ENCODE data around the gene CD200R1.

Gene CD200R1

GRCh38 chr3:112897791-112898190, 77.1 kb downstream of the CD200R1 start:
- no peak overlapping the region for H3K9ac ChIP-seq (ENCODE audit: low read length)
- H3K23ac ChIP-seq (ENCODE audit: low read length), result no peak overlapping the region
- H3K4me3 ChIP-seq (ENCODE audit: low read length), result no peak overlapping the region
- H3K4me2 ChIP-seq (ENCODE audit: low read length), result no peak overlapping the region
- no peak overlapping the region for H2BK15ac ChIP-seq (replicated peaks; ENCODE audit: low read depth)
- no peak overlapping the region for H3K18ac ChIP-seq (ENCODE audit: low read length)
- no peak for DNase-seq
- no peak overlapping the region for H3K27ac ChIP-seq (ENCODE audit: low read depth, low read length)
- H3K79me2 ChIP-seq (ENCODE audit: control insufficient read depth, insufficient read depth, low read length), result no peaks in the 10 kb centered on the region
- H3K4ac ChIP-seq (ENCODE audit: low read depth, low read length), result no peak overlapping the region
- H3K36me3 ChIP-seq (ENCODE audit: control insufficient read depth, insufficient read depth, low read length), result no peaks in the 10 kb centered on the region
- no peak overlapping the region for H2AK5ac ChIP-seq (ENCODE audit: low read length)
- WGBS (ENCODE audit: extremely low coverage, insufficient coverage, low lambda C conversion rate), result no CpG with 5 or more reads among the region's 1 CpG
- H2BK120ac ChIP-seq (ENCODE audit: low read depth, low read length), result no peak overlapping the region
- no peak overlapping the region for H4K8ac ChIP-seq (ENCODE audit: low read depth, low read length)
- H3K79me1 ChIP-seq (ENCODE audit: low read length), result no peaks in the 10 kb centered on the region
- H2BK5ac ChIP-seq (ENCODE audit: low read length), result no peak overlapping the region
- H3K56ac ChIP-seq (ENCODE audit: low read length), result no peak overlapping the region
- H3K4me1 ChIP-seq (ENCODE audit: control insufficient read depth, low read depth, low read length), result no peaks in the 10 kb centered on the region
- no peaks in the 10 kb centered on the region for H3K27me3 ChIP-seq (ENCODE audit: insufficient read depth, low read length, poor library complexity)
- H4K5ac ChIP-seq (ENCODE audit: low read length), result no peak overlapping the region

- no peaks in the 10 kb centered on the region for H3K36me3 ChIP-seq (ENCODE audit: control insufficient read depth, insufficient read depth, low read length)
- no peak overlapping the region for H3K23ac ChIP-seq (ENCODE audit: low read length)
- no peaks in the 10 kb centered on the region for H3K4me1 ChIP-seq (ENCODE audit: control insufficient read depth, low read depth, low read length)
- H3K56ac ChIP-seq (ENCODE audit: low read length), result peak overlapping the region; percentile 62
- no peak overlapping the region for H2BK5ac ChIP-seq (ENCODE audit: low read length)
- H3K27ac ChIP-seq (ENCODE audit: low read depth, low read length), result no peak overlapping the region
- peak; percentile 81 for DNase-seq
- no peak overlapping the region for H2BK120ac ChIP-seq (ENCODE audit: low read depth, low read length)
- no peak overlapping the region for H4K8ac ChIP-seq (ENCODE audit: low read depth, low read length)
- H2BK15ac ChIP-seq (replicated peaks; ENCODE audit: low read depth), result no peak overlapping the region
- H2AK5ac ChIP-seq (ENCODE audit: low read length), result no peak overlapping the region
- H3K27me3 ChIP-seq (ENCODE audit: insufficient read depth, low read length, poor library complexity), result no peaks in the 10 kb centered on the region
- no peak overlapping the region for H3K4me2 ChIP-seq (ENCODE audit: low read length)
- H3K9ac ChIP-seq (ENCODE audit: low read length), result no peak overlapping the region
- peak overlapping the region; percentile 34 for H4K5ac ChIP-seq (ENCODE audit: low read length)
- no peak overlapping the region for H3K18ac ChIP-seq (ENCODE audit: low read length)
- no CpG with 5 or more reads among the region's 5 CpGs for WGBS (ENCODE audit: extremely low coverage, insufficient coverage, low lambda C conversion rate)
- no peak overlapping the region for H3K4ac ChIP-seq (ENCODE audit: low read depth, low read length)
- H3K79me2 ChIP-seq (ENCODE audit: control insufficient read depth, insufficient read depth, low read length), result no peaks in the 10 kb centered on the region
- no peak overlapping the region for H3K4me3 ChIP-seq (ENCODE audit: low read length)
- H3K79me1 ChIP-seq (ENCODE audit: low read length), result no peaks in the 10 kb centered on the region
These were observed 80.6 kb downstream of the CD200R1 start for GRCh38 chr3:112894258-112894657.

GRCh38 chr3:112889357-112889756, 85.5 kb downstream of the CD200R1 start:
- DNase-seq, result peak; percentile 7

GRCh38 chr3:112888381-112889085, 86.4 kb downstream of the CD200R1 start:
- Histone ChIP-seq H2BK15ac (replicated peaks; ENCODE audit: low read depth) (no peak overlapping the region), H3K4ac (ENCODE audit: low read depth, low read length) (no peak overlapping the region), H3K27me3 (ENCODE audit: insufficient read depth, low read length, poor library complexity) (no peaks in the 10 kb centered on the region), H3K4me2 (ENCODE audit: low read length) (no peak overlapping the region), H2BK120ac (ENCODE audit: low read depth, low read length) (no peak overlapping the region), H3K27ac (ENCODE audit: low read depth, low read length) (no peak overlapping the region), H4K8ac (ENCODE audit: low read depth, low read length) (no peak overlapping the region), H4K5ac (ENCODE audit: low read length) (no peak overlapping the region), H3K23ac (ENCODE audit: low read length) (no peak overlapping the region), H3K79me2 (ENCODE audit: control insufficient read depth, insufficient read depth, low read length) (no peaks in the 10 kb centered on the region), H2AK5ac (ENCODE audit: low read length) (no peak overlapping the region), H3K36me3 (ENCODE audit: control insufficient read depth, insufficient read depth, low read length) (no peaks in the 10 kb centered on the region), H3K9ac (ENCODE audit: low read length) (no peak overlapping the region), H3K79me1 (ENCODE audit: low read length) (no peaks in the 10 kb centered on the region), H3K56ac (ENCODE audit: low read length) (no peak overlapping the region), H2BK5ac (ENCODE audit: low read length) (no peak overlapping the region), H3K4me3 (ENCODE audit: low read length) (no peak overlapping the region), H3K18ac (ENCODE audit: low read length) (no peak overlapping the region), H3K4me1 (ENCODE audit: control insufficient read depth, low read depth, low read length) (no peaks in the 10 kb centered on the region)
- WGBS (ENCODE audit: extremely low coverage, insufficient coverage, low lambda C conversion rate), result no CpG with 5 or more reads among the region's 2 CpGs
- no peak for DNase-seq

More at GRCh38 chr3:112889357-112889756, 85.5 kb downstream of the CD200R1 start:
- Histone ChIP-seq H3K23ac (ENCODE audit: low read length) (no peak overlapping the region), H3K4ac (ENCODE audit: low read depth, low read length) (no peak overlapping the region), H3K18ac (ENCODE audit: low read length) (no peak overlapping the region), H3K9ac (ENCODE audit: low read length) (no peak overlapping the region), H3K27ac (ENCODE audit: low read depth, low read length) (no peak overlapping the region), H2BK5ac (ENCODE audit: low read length) (no peak overlapping the region), H2AK5ac (ENCODE audit: low read length) (no peak overlapping the region), H3K79me2 (ENCODE audit: control insufficient read depth, insufficient read depth, low read length) (no peaks in the 10 kb centered on the region), H3K4me1 (ENCODE audit: control insufficient read depth, low read depth, low read length) (no peaks in the 10 kb centered on the region), H3K4me3 (ENCODE audit: low read length) (no peak overlapping the region), H4K8ac (ENCODE audit: low read depth, low read length) (no peak overlapping the region), H4K5ac (ENCODE audit: low read length) (no peak overlapping the region), H3K36me3 (ENCODE audit: control insufficient read depth, insufficient read depth, low read length) (no peaks in the 10 kb centered on the region), H3K27me3 (ENCODE audit: insufficient read depth, low read length, poor library complexity) (no peaks in the 10 kb centered on the region), H2BK120ac (ENCODE audit: low read depth, low read length) (no peak overlapping the region), H3K56ac (ENCODE audit: low read length) (no peak overlapping the region), H3K4me2 (ENCODE audit: low read length) (no peak overlapping the region), H2BK15ac (replicated peaks; ENCODE audit: low read depth) (no peak overlapping the region), H3K79me1 (ENCODE audit: low read length) (no peaks in the 10 kb centered on the region)
- WGBS (ENCODE audit: extremely low coverage, insufficient coverage, low lambda C conversion rate), result no CpG with 5 or more reads among the region's 3 CpGs

GRCh38 chr3:112884678-112885290, 90.1 kb downstream of the CD200R1 start:
- H4K5ac ChIP-seq (ENCODE audit: low read length), result no peak overlapping the region
- H3K9ac ChIP-seq (ENCODE audit: low read length), result no peak overlapping the region
- H4K8ac ChIP-seq (ENCODE audit: low read depth, low read length), result no peak overlapping the region
- DNase-seq, result no peak
- H3K23ac ChIP-seq (ENCODE audit: low read length), result no peak overlapping the region
- no CpG with 5 or more reads among the region's 4 CpGs for WGBS (ENCODE audit: extremely low coverage, insufficient coverage, low lambda C conversion rate)
- no peaks in the 10 kb centered on the region for H3K79me1 ChIP-seq (ENCODE audit: low read length)
- no peak overlapping the region for H2BK120ac ChIP-seq (ENCODE audit: low read depth, low read length)
- no peak overlapping the region for H2BK15ac ChIP-seq (replicated peaks; ENCODE audit: low read depth)
- H3K4ac ChIP-seq (ENCODE audit: low read depth, low read length), result no peak overlapping the region
- no peak overlapping the region for H3K4me2 ChIP-seq (ENCODE audit: low read length)
- H3K27ac ChIP-seq (ENCODE audit: low read depth, low read length), result no peak overlapping the region
- no peaks in the 10 kb centered on the region for H3K36me3 ChIP-seq (ENCODE audit: control insufficient read depth, insufficient read depth, low read length)
- H3K56ac ChIP-seq (ENCODE audit: low read length), result no peak overlapping the region
- no peak overlapping the region for H2BK5ac ChIP-seq (ENCODE audit: low read length)
- H3K18ac ChIP-seq (ENCODE audit: low read length), result no peak overlapping the region
- H3K79me2 ChIP-seq (ENCODE audit: control insufficient read depth, insufficient read depth, low read length), result no peaks in the 10 kb centered on the region
- H3K27me3 ChIP-seq (ENCODE audit: insufficient read depth, low read length, poor library complexity), result no peaks in the 10 kb centered on the region
- no peak overlapping the region for H2AK5ac ChIP-seq (ENCODE audit: low read length)
- H3K4me3 ChIP-seq (ENCODE audit: low read length), result no peak overlapping the region
- H3K4me1 ChIP-seq (ENCODE audit: control insufficient read depth, low read depth, low read length), result no peaks in the 10 kb centered on the region
